Fibroblast of the aortic adventitia (primary cell): ENCODE data around the gene WSCD2. TPM values are rescaled to one million over a fixed set of nuclear protein-coding genes. Genes with fewer than 3 reads are reported as not detected.

Experiments
- DNase-seq: peaks from one replicate; pipeline ENCODE4 v3.0.0-alpha.2; 2010; ENCODE audit warnings: low read depth
- H3K4me3 ChIP-seq: 2 replicates; pipeline ENCODE4 v1.5.1; 2011; ENCODE audit warnings: low read depth, mild to moderate bottlenecking, control low read depth, low read length, moderate library complexity
- total RNA-seq: library from RNA; depleted of rRNA; stranded (reverse); fragments of >200 nt; gene quantifications from 2 replicates; pipeline ENCODE4 v1.2.3, GENCODE V29; 2012; ENCODE audit warnings: low replicate concordance
- TF ChIP-seq, protein P1 (sequence below): IDR thresholded peaks from 2 replicates; pipeline ENCODE4 v1.5.1; 2011; ENCODE audit warnings: mild to moderate bottlenecking, low read length, control low read depth, inconsistent platforms; ENCODE audit not compliant: insufficient read depth

Gene WSCD2
- total RNA-seq, 1 donor = not detected

GRCh38 chr12:108199106-108199505 lies 70.0 kb downstream of the WSCD2 start:
- no peak overlapping the region for H3K4me3 ChIP-seq
- DNase-seq = no peak
- TF ChIP-seq, protein P1, sequence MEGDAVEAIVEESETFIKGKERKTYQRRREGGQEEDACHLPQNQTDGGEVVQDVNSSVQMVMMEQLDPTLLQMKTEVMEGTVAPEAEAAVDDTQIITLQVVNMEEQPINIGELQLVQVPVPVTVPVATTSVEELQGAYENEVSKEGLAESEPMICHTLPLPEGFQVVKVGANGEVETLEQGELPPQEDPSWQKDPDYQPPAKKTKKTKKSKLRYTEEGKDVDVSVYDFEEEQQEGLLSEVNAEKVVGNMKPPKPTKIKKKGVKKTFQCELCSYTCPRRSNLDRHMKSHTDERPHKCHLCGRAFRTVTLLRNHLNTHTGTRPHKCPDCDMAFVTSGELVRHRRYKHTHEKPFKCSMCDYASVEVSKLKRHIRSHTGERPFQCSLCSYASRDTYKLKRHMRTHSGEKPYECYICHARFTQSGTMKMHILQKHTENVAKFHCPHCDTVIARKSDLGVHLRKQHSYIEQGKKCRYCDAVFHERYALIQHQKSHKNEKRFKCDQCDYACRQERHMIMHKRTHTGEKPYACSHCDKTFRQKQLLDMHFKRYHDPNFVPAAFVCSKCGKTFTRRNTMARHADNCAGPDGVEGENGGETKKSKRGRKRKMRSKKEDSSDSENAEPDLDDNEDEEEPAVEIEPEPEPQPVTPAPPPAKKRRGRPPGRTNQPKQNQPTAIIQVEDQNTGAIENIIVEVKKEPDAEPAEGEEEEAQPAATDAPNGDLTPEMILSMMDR = no peak

DNA sequence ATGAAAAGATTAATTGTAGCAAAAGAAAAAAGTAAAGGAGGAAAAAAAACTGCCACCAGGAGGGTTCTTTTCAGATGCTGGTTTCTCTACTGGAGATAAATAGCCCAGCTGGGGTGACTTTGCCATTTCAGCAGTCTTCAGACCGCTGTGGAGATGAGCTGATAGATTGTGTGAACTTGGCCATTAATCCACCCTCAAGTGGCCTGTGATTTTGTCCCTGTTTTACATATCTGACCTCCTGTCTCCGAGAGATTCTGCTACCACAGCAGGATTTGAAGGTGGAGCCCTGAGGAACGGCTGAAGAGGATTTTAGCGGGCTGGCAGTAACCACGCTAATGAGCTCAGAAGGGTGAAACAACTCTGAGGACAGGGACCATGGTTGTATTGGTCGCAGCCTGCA lies 72.7 kb downstream of the WSCD2 start:
- DNase-seq = no peak
- TF ChIP-seq, protein P1 = no peak
- H3K4me3 ChIP-seq = no peak overlapping the region

DNA sequence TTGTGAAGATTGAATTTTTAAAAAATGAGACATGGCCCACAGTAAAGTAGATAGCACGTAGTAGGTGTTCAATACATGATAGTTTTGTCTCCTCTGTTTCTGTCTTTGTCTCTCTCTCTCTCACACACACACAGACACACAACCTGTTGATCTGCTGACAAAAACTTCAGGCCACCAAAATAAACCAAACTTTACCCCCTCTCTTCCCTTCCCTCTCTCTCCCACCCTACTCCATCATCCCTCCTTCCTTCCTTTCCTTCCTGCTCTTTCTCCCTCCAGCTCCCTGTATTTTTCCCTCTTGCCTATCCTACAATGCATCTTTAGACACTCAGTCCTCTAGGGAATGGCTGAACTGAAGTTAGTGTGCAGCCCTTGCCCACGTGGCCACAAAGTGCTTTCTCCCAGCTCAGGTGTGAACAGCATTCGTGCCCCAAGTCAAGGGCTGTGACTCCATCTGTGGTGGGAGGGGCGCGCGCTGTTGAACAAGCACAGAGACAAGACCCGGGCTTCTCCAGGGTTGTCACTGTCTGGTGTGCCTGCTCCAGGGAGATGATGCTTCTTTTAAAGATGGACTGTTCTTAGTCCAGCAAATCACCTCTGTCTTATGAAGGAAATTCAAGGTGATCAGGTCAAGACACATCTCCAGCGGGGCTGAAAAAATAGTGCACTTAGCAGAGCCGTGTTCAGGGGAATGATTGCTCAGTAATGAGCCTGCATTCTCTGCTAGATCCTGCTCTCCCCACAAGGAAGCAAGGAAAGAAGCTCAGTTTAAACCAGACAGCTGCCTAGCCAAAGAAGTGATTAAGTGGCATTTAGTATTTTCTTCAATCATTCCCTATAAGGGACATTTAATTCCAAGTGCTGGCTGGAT lies 75.3 kb downstream of the WSCD2 start:
- TF ChIP-seq, protein P1 = no peak
- no peak for DNase-seq
- H3K4me3 ChIP-seq = no peak overlapping the region

GRCh38 chr12:108205864-108206263 lies 76.8 kb downstream of the WSCD2 start:
- H3K4me3 ChIP-seq = no peak overlapping the region
- DNase-seq = no peak
- TF ChIP-seq, protein P1 = no peak

- no peak for DNase-seq
- TF ChIP-seq, protein P1 = no peak
- no peak overlapping the region for H3K4me3 ChIP-seq
These were observed 79.0 kb downstream of the WSCD2 start for GRCh38 chr12:108207791-108208730.

DNA sequence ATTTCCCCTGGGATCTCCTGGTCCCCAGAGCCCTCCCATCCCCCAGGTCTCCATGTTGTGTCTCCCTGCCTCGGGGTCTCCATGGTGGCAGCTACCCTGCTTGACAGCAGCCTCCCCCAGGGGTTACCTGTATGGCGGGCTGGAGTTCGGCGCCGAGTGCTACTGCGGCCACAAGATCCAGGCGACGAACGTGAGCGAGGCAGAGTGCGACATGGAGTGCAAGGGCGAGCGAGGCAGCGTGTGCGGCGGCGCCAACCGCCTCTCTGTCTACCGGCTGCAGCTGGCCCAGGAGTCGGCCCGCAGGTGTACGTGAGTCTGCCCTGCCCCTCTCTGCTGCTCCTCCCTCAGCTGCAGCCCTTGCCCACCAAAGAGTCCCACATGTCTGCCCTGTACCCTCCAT lies 80.9 kb downstream of the WSCD2 start:
- TF ChIP-seq, protein P1 = no peak

More for the DNA sequence above, 80.9 kb downstream of the WSCD2 start:
- H3K4me3 ChIP-seq = no peak overlapping the region
- no peak for DNase-seq
